ENCODE results near the gene NME7.
"Not testable (repeated sequence)": the region's sequence is repeated elsewhere in the genome, so short reads cannot be mapped to it uniquely, and the experiment has no call there.

NME7 gene

GRCh38 chr1:169300854-169301253, 66.7 kb downstream of the NME7 start:
- DNase-seq = no peak

GRCh38 chr1:169298441-169298840, 69.2 kb downstream of the NME7 start:
- DNase-seq = no peak

GRCh38 chr1:169295846-169296245, 71.8 kb downstream of the NME7 start:
- no peak for DNase-seq

- DNase-seq = no peak
These were observed 72.2 kb downstream of the NME7 start for GRCh38 chr1:169295425-169295824.

GRCh38 chr1:169289016-169289415, 78.6 kb downstream of the NME7 start:
- no peak for DNase-seq

GRCh38 chr1:169288011-169288414, 79.6 kb downstream of the NME7 start:
- no peak for DNase-seq

- DNase-seq = no peak
These were observed 80.3 kb downstream of the NME7 start for GRCh38 chr1:169287280-169287679.

- not testable (repeated sequence) for DNase-seq
These were observed 86.0 kb downstream of the NME7 start for GRCh38 chr1:169281562-169281961.

- no peak for DNase-seq
These were observed 96.5 kb downstream of the NME7 start for GRCh38 chr1:169271098-169271497.

GRCh38 chr1:169266133-169266532, 101.5 kb downstream of the NME7 start:
- no peak for DNase-seq

- no peak for DNase-seq
These were observed 104.5 kb downstream of the NME7 start for GRCh38 chr1:169263059-169263458.

- no peak for DNase-seq
These were observed 105.7 kb downstream of the NME7 start for GRCh38 chr1:169261884-169262283.

GRCh38 chr1:169260478-169261151, 107.0 kb downstream of the NME7 start:
- DNase-seq = no peak

- DNase-seq = no peak
These were observed 107.8 kb downstream of the NME7 start for GRCh38 chr1:169259816-169260215.

GRCh38 chr1:169250795-169251194, 116.8 kb downstream of the NME7 start:
- no peak for DNase-seq

GRCh38 chr1:169250022-169250421, 117.6 kb downstream of the NME7 start:
- DNase-seq = no peak

GRCh38 chr1:169249611-169250010, 118.0 kb downstream of the NME7 start:
- DNase-seq = no peak

- DNase-seq = no peak
These were observed 121.9 kb downstream of the NME7 start for GRCh38 chr1:169245706-169246105.

- no peak for DNase-seq
These were observed 127.0 kb downstream of the NME7 start for GRCh38 chr1:169240449-169241232.

- no peak for DNase-seq
These were observed 130.7 kb downstream of the NME7 start for GRCh38 chr1:169236880-169237279.

GRCh38 chr1:169236143-169236542, 131.5 kb downstream of the NME7 start:
- no peak for DNase-seq

GRCh38 chr1:169235568-169235967, 132.0 kb downstream of the NME7 start:
- DNase-seq = no peak

- DNase-seq = no peak
These were observed 132.8 kb downstream of the NME7 start for GRCh38 chr1:169234780-169235179.

- DNase-seq = no peak
These were observed 150.0 kb downstream of the NME7 start for GRCh38 chr1:169217636-169218035.

GRCh38 chr1:169214598-169214997, 153.0 kb downstream of the NME7 start:
- no peak for DNase-seq
